ENCODE data around the gene HACD4.

DNA sequence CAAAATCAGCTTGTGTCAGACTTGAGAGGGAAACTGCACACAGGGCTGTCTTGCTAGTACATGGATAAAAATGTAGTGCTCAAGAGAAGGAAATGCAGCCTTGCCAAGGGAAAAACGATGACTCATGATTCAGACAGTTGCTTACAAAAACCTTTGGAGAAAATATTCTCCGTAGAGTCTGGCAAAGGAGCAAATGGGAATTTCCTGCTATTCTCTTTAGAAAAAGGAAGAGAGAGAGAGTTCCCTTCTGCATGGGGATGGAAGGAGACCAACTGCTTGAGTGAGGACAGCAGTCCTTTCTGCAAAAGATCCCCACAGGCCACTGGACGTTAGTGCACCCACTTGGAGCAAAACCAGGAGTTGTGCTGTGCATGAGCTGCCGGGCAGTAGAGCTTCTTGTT is 38.7 kb upstream of the HACD4 start:
- TF ChIP-seq, protein P1, sequence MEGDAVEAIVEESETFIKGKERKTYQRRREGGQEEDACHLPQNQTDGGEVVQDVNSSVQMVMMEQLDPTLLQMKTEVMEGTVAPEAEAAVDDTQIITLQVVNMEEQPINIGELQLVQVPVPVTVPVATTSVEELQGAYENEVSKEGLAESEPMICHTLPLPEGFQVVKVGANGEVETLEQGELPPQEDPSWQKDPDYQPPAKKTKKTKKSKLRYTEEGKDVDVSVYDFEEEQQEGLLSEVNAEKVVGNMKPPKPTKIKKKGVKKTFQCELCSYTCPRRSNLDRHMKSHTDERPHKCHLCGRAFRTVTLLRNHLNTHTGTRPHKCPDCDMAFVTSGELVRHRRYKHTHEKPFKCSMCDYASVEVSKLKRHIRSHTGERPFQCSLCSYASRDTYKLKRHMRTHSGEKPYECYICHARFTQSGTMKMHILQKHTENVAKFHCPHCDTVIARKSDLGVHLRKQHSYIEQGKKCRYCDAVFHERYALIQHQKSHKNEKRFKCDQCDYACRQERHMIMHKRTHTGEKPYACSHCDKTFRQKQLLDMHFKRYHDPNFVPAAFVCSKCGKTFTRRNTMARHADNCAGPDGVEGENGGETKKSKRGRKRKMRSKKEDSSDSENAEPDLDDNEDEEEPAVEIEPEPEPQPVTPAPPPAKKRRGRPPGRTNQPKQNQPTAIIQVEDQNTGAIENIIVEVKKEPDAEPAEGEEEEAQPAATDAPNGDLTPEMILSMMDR (IDR thresholded peaks at IDR 0.05), result no peak
- TF ChIP-seq EZH2 (IDR thresholded peaks at IDR 0.05) (no peak), EZH2phosphoT487 (IDR thresholded peaks at IDR 0.05) (no peak)
